ENCODE measurements around the gene HAND1.

- TF ChIP-seq CTCF (IDR thresholded peaks at IDR 0.05; ENCODE audit: insufficient read depth, low read length, poor library complexity, severe bottlenecking) (no peak), EZH2phosphoT487 (conservative IDR thresholded peaks at IDR 0.05; ENCODE audit: low read length) (no peak)
Measured at GRCh38 chr5:154519359-154519758, 41.3 kb upstream of the HAND1 start.
